Liver (tissue), 9 donors: ENCODE results near the gene CYP1B1. TPM values are rescaled to one million over a fixed set of nuclear protein-coding genes. Genes with fewer than 3 reads are reported as not detected.

ENCODE experiments used
- DNase-seq: peaks from one replicate; pipeline ENCODE4 v3.0.0-alpha.2; 2017; ENCODE audit warnings: low spot score
- H3K27ac ChIP-seq, 2 donors: one replicate each; pipeline ENCODE4 v1.7.0; 2013; ENCODE audit warnings: inconsistent platforms in 2 of 2, low read length in 2 of 2, control low read depth in 1 of 2, low read depth in 1 of 2, mild to moderate bottlenecking in 1 of 2
- H3K27me3 ChIP-seq, 4 donors: one replicate each; pipeline versions ENCODE4 v1.6.1 to v1.7.0; 2013; ENCODE audit warnings: low read length in 3 of 4, inconsistent platforms in 1 of 4, mild to moderate bottlenecking in 1 of 4, moderate library complexity in 1 of 4; ENCODE audit not compliant: control insufficient read depth in 4 of 4, insufficient read depth in 4 of 4
- H3K36me3 ChIP-seq, 4 donors: one replicate each; pipeline versions ENCODE4 v1.6.1 to v1.7.0; 2013; ENCODE audit warnings: low read length in 3 of 4, mild to moderate bottlenecking in 3 of 4, low read depth in 1 of 4, moderate library complexity in 1 of 4; ENCODE audit not compliant: control insufficient read depth in 4 of 4, insufficient read depth in 3 of 4
- H3K4me1 ChIP-seq, 4 donors: one replicate each; pipeline versions ENCODE4 v1.6.1 to v1.7.0; 2013; ENCODE audit warnings: low read length in 3 of 4, mild to moderate bottlenecking in 3 of 4, moderate library complexity in 1 of 4; ENCODE audit not compliant: control insufficient read depth in 4 of 4, insufficient read depth in 4 of 4
- H3K4me3 ChIP-seq, 3 donors: one replicate each; pipeline versions ENCODE4 v1.6.1 to v1.7.0; 2013; ENCODE audit warnings: low read length in 3 of 3, control low read depth in 1 of 3, low read depth in 1 of 3, mild to moderate bottlenecking in 1 of 3
- H3K9ac ChIP-seq, 2 donors: one replicate each; pipeline ENCODE4 v1.7.0; 2013; ENCODE audit warnings: low read length in 2 of 2, mild to moderate bottlenecking in 2 of 2, moderate library complexity in 2 of 2, control low read depth in 1 of 2, low read depth in 1 of 2
- H3K9me3 ChIP-seq, 4 donors: one replicate each; pipeline versions ENCODE4 v1.6.1 to v1.7.0; 2013; ENCODE audit warnings: low read length in 3 of 4; ENCODE audit not compliant: control insufficient read depth in 4 of 4
- EGR1 ChIP-seq, 2 donors: IDR thresholded peaks; 2 replicates each; pipeline ENCODE4 v1.6.1; 2016 to 2018; ENCODE audit warnings: antibody characterized with exemption in 2 of 2, low read depth in 2 of 2
- FOXA1 ChIP-seq: IDR thresholded peaks from 2 replicates; pipeline ENCODE4 v1.6.1; 2016; ENCODE audit warnings: antibody characterized with exemption
- FOXA2 ChIP-seq: IDR thresholded peaks from 2 replicates; pipeline ENCODE4 v1.6.1; 2016; ENCODE audit warnings: antibody characterized with exemption
- GABPA ChIP-seq, 2 donors: IDR thresholded peaks in 1 of 2; conservative IDR thresholded peaks in 1 of 2; 2 replicates each; pipeline ENCODE4 v1.6.1; 2016; ENCODE audit warnings: antibody characterized with exemption in 2 of 2, mild to moderate bottlenecking in 1 of 2, moderate library complexity in 1 of 2
- HNF4A ChIP-seq, 2 donors: conservative IDR thresholded peaks; 2 replicates each; pipeline ENCODE4 v1.6.1; 2016; ENCODE audit warnings: antibody characterized with exemption in 2 of 2, mild to moderate bottlenecking in 2 of 2
- HNF4G ChIP-seq: IDR thresholded peaks from 2 replicates; pipeline ENCODE4 v1.6.1; 2016; ENCODE audit warnings: antibody characterized with exemption
- JUND ChIP-seq, 2 donors: IDR thresholded peaks; 2 replicates each; pipeline ENCODE4 v1.6.1; 2016; ENCODE audit warnings: antibody characterized with exemption in 2 of 2
- NR2F2 ChIP-seq: IDR thresholded peaks from 2 replicates; pipeline ENCODE4 v1.6.1; 2016; ENCODE audit warnings: antibody characterized with exemption
- RAD21 ChIP-seq, 2 donors: IDR thresholded peaks; 2 replicates each; pipeline ENCODE4 v1.6.1; 2016; ENCODE audit warnings: antibody characterized with exemption in 2 of 2, mild to moderate bottlenecking in 2 of 2
- RXRA ChIP-seq, 2 donors: IDR thresholded peaks; 2 replicates each; pipeline ENCODE4 v1.6.1; 2017 to 2018; ENCODE audit warnings: antibody characterized with exemption in 2 of 2, mild to moderate bottlenecking in 1 of 2
- SP1 ChIP-seq: IDR thresholded peaks from 2 replicates; pipeline ENCODE4 v1.6.1; 2018; ENCODE audit warnings: antibody characterized with exemption, mild to moderate bottlenecking
- TAF1 ChIP-seq: conservative IDR thresholded peaks from 2 replicates; pipeline ENCODE4 v1.6.1; 2016; ENCODE audit warnings: antibody characterized with exemption, mild to moderate bottlenecking
- WGBS: extraction: QIAGEN DNeasy Blood & Tissue Kit; methylation state at CpG from one replicate; pipeline ENCODE4 v1.1.7; 2013; 5-methylcytosine and 5-hydroxymethylcytosine counted together
- polyA plus RNA-seq, 2 donors: library from polyadenylated mRNA; stranded (reverse) in 1 of 2; unstranded in 1 of 2; fragments of 200-250 nt in 1 of 2; fragments of >200 nt in 1 of 2; fragmentation: Nextera tagmentation in 1 of 2; extraction: Ambion mirVana in 1 of 2; gene quantifications; one replicate each; pipeline versions ENCODE4 v1.2.1 to v1.2.3, GENCODE V29; 2013 to 2015
- total RNA-seq, 2 donors: library from RNA; depleted of rRNA; stranded (reverse); fragments of >200 nt; gene quantifications; one replicate each; pipeline ENCODE4 v1.2.3, GENCODE V29; 2014
- TF ChIP-seq, protein P1 (sequence below): IDR thresholded peaks from 2 replicates; pipeline ENCODE4 v1.6.1; 2016; ENCODE audit warnings: antibody characterized with exemption, mild to moderate bottlenecking
- TF ChIP-seq, protein P2 (sequence below): fragments of 150-350 bp; IDR thresholded peaks from 2 replicates; pipeline ENCODE4 v1.5.1; 2017; ENCODE audit warnings: improper control_type of control experiment, low read depth, low read length; ENCODE audit not compliant: missing input control
- TF ChIP-seq, protein P3 (sequence below): IDR thresholded peaks from 2 replicates; pipeline ENCODE4 v1.6.1; 2016; ENCODE audit warnings: antibody characterized with exemption
- TF ChIP-seq, protein P4 (sequence below): IDR thresholded peaks from 2 replicates; pipeline ENCODE4 v1.6.1; 2016; ENCODE audit warnings: antibody characterized with exemption
- TF ChIP-seq, protein P5 (sequence below): IDR thresholded peaks from 2 replicates; pipeline ENCODE4 v1.6.1; 2016; ENCODE audit warnings: antibody characterized with exemption
- donor health status: healthy.
- donor health status: healthy.
- donor health status: healthy.
- donor health status: healthy.
- donor health status: healthy.

The CYP1B1 gene
- total RNA-seq (1 to 10 TPM in 1 of 2 donors, under 1 TPM in 1; 0.84 to 6.8 TPM), polyA plus RNA-seq (1 to 10 TPM; 2.7 to 3.6 TPM)

DNA sequence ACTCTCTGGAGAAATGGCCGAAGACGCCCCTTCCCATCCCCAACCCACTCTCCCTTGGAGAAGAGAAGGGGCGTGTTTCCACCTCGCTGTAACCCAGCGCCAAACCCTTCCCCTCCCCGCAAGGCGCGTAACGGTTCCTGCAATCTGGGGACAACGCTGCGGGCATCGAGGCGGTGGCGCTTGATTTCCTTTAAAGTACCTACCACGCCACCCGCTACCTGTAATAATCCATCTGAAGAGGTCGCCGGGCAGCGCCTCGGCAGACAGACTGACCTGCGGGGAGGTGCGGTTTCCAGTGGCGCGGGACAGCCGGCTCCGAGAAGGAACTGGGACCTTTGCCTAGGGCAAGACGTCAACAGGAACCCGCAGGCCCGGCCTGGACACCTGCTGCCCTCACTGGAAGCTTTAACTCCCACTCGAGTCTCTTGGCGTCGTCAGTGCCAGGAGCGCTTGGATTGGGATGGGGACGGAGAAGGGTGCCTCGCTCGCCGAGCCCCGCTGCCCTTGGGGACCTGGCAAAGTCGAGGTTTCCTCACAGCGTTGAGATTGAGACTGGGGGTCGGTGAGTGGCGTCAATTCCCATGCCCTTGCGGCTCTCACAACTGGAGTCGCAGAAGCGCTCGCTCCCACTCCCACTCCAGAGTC, at the start of gene CYP1B1:
TSS of gene CYP1B1 (minus strand) at position 645 of the 645 bp plus-strand sequence. CDS start 763 bp downstream, outside the sequence.
- no peaks in the 10 kb centered on the region for H3K27me3 ChIP-seq
- H3K4me3 ChIP-seq: peak within 1 kb of the TSS; percentile 65 to 83 (median 69)
- no peak for TF ChIP-seq RXRA (IDR thresholded peaks at IDR 0.05)
- TF ChIP-seq SP1: no peak
- TF ChIP-seq, protein P1, sequence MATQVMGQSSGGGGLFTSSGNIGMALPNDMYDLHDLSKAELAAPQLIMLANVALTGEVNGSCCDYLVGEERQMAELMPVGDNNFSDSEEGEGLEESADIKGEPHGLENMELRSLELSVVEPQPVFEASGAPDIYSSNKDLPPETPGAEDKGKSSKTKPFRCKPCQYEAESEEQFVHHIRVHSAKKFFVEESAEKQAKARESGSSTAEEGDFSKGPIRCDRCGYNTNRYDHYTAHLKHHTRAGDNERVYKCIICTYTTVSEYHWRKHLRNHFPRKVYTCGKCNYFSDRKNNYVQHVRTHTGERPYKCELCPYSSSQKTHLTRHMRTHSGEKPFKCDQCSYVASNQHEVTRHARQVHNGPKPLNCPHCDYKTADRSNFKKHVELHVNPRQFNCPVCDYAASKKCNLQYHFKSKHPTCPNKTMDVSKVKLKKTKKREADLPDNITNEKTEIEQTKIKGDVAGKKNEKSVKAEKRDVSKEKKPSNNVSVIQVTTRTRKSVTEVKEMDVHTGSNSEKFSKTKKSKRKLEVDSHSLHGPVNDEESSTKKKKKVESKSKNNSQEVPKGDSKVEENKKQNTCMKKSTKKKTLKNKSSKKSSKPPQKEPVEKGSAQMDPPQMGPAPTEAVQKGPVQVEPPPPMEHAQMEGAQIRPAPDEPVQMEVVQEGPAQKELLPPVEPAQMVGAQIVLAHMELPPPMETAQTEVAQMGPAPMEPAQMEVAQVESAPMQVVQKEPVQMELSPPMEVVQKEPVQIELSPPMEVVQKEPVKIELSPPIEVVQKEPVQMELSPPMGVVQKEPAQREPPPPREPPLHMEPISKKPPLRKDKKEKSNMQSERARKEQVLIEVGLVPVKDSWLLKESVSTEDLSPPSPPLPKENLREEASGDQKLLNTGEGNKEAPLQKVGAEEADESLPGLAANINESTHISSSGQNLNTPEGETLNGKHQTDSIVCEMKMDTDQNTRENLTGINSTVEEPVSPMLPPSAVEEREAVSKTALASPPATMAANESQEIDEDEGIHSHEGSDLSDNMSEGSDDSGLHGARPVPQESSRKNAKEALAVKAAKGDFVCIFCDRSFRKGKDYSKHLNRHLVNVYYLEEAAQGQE: no peak
- TF ChIP-seq GABPA (IDR thresholded peaks at IDR 0.05 in 1 of 2, conservative IDR thresholded peaks at IDR 0.05 in 1 of 2): no peak
- no peak for TF ChIP-seq HNF4A (conservative IDR thresholded peaks at IDR 0.05)
- TF ChIP-seq, protein P2, sequence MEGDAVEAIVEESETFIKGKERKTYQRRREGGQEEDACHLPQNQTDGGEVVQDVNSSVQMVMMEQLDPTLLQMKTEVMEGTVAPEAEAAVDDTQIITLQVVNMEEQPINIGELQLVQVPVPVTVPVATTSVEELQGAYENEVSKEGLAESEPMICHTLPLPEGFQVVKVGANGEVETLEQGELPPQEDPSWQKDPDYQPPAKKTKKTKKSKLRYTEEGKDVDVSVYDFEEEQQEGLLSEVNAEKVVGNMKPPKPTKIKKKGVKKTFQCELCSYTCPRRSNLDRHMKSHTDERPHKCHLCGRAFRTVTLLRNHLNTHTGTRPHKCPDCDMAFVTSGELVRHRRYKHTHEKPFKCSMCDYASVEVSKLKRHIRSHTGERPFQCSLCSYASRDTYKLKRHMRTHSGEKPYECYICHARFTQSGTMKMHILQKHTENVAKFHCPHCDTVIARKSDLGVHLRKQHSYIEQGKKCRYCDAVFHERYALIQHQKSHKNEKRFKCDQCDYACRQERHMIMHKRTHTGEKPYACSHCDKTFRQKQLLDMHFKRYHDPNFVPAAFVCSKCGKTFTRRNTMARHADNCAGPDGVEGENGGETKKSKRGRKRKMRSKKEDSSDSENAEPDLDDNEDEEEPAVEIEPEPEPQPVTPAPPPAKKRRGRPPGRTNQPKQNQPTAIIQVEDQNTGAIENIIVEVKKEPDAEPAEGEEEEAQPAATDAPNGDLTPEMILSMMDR: no peak
- no peaks in the 10 kb centered on the region for H3K9me3 ChIP-seq
- H3K9ac ChIP-seq: peak within 1 kb of the TSS in 1 of 2 donors; percentile 74
- WGBS: 2% methylated on average over 46 of the region's 46 CpGs
- H3K4me1 ChIP-seq: peaks cover 16 to 44% (median 29%) of the 10 kb centered on the region in 4 donors
- DNase-seq: no peak
- H3K36me3 ChIP-seq: peaks cover 0 to under 1% (median 0%) of the 10 kb centered on the region in 4 donors
- H3K27ac ChIP-seq: peak within 1 kb of the TSS; percentile 96

DNA sequence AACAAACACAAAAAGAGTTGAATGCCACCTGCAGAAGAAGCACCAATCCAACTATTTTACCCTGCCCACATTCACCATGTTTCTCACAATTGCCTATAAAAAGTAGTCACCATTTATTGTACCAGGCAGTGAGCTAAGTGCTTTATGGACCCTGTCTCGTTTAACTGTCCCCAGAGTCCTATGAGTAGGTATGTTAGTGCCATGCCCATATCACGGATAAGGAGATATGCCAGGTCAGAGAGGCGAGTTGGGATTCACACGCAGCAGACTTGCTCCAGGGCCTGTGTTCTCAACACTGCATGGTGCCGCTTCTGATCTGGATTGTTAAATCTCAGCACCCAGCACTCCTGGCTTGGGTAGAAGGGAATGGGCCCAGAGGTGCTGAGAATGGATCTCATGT, 49.1 kb upstream of the CYP1B1 start:
- 89% methylated on average over 5 of the region's 5 CpGs for WGBS
- no peak for TF ChIP-seq JUND (IDR thresholded peaks at IDR 0.05)
- TF ChIP-seq FOXA1: no peak
- no peak for TF ChIP-seq FOXA2
- TF ChIP-seq, protein P1: no peak
- no peak for TF ChIP-seq HNF4A (conservative IDR thresholded peaks at IDR 0.05)
- no peak for TF ChIP-seq RAD21 (IDR thresholded peaks at IDR 0.05)
- TF ChIP-seq, protein P2: no peak
- TF ChIP-seq, protein P3, sequence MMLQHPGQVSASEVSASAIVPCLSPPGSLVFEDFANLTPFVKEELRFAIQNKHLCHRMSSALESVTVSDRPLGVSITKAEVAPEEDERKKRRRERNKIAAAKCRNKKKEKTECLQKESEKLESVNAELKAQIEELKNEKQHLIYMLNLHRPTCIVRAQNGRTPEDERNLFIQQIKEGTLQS: no peak
- no peak for TF ChIP-seq TAF1
- TF ChIP-seq, protein P4, sequence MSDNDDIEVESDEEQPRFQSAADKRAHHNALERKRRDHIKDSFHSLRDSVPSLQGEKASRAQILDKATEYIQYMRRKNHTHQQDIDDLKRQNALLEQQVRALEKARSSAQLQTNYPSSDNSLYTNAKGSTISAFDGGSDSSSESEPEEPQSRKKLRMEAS: no peak
- no peak for TF ChIP-seq EGR1 (IDR thresholded peaks at IDR 0.05; ENCODE audit: low read depth in 2 of 2)
- TF ChIP-seq, protein P5, sequence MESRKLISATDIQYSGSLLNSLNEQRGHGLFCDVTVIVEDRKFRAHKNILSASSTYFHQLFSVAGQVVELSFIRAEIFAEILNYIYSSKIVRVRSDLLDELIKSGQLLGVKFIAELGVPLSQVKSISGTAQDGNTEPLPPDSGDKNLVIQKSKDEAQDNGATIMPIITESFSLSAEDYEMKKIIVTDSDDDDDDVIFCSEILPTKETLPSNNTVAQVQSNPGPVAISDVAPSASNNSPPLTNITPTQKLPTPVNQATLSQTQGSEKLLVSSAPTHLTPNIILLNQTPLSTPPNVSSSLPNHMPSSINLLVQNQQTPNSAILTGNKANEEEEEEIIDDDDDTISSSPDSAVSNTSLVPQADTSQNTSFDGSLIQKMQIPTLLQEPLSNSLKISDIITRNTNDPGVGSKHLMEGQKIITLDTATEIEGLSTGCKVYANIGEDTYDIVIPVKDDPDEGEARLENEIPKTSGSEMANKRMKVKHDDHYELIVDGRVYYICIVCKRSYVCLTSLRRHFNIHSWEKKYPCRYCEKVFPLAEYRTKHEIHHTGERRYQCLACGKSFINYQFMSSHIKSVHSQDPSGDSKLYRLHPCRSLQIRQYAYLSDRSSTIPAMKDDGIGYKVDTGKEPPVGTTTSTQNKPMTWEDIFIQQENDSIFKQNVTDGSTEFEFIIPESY: no peak
- no peak for TF ChIP-seq RXRA (IDR thresholded peaks at IDR 0.05)
- TF ChIP-seq HNF4G: no peak
- TF ChIP-seq NR2F2: no peak
- no peak for TF ChIP-seq SP1

More for the DNA sequence above, 49.1 kb upstream of the CYP1B1 start:
- H3K9ac ChIP-seq: no peak overlapping the region
- H3K4me1 ChIP-seq: peaks cover 0 to 4% (median under 1%) of the 10 kb centered on the region in 4 donors
- no peaks in the 10 kb centered on the region for H3K9me3 ChIP-seq
- no peaks in the 10 kb centered on the region for H3K36me3 ChIP-seq
- no peak overlapping the region for H3K4me3 ChIP-seq
- no peaks in the 10 kb centered on the region for H3K27me3 ChIP-seq
- H3K27ac ChIP-seq: no peak overlapping the region
- DNase-seq: no peak
